Left forelimb (tissue), 1 donor: ENCODE results near the gene RPS6KA2.
"Not testable (repeated sequence)": the region's sequence is repeated elsewhere in the genome, so short reads cannot be mapped to it uniquely, and the experiment has no call there.

Source experiments
- DNase-seq: peaks from one replicate; pipeline ENCODE4 v3.0.0-alpha.2; 2018; ENCODE audit warnings: low spot score

RPS6KA2 gene

DNA sequence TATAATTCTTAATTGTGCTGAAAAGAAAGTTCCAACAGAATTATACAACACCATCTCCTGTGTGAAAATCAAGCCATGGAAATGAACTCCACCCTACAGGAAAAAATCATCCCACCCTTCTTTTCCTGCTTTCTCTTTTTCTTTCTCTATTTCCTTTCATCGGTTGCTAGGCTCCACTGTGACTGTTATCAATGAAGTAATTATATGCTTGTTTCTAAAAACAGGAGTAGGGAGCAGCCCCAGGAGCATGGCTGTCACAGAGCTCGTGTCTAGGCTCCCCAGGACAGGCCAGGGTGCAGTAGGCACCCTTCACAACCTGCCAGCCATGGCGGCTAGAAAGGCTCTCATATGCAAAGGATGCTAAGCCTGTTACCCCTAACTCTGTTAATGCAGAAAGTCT, 257.3 kb downstream of the RPS6KA2 start:
- no peak for DNase-seq

DNA sequence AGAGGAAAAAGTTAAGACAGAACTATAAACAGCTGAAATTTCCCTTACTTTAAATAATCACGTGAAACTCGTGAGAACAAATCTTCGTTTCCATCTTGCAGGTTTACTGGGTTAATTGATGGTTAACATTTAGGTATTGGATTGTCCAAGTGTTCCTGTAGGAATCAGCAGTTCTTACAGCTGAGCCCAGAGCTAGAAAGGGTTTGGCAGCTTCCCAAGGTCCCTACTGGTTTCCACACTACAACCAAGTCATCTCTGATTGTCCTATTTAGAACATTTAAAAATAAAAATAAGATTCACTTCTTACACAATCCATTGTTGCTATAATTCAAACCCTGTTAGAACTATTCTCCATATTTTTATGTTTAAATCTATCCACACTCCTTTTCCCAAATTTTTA, 260.1 kb downstream of the RPS6KA2 start:
- DNase-seq: no peak

DNA sequence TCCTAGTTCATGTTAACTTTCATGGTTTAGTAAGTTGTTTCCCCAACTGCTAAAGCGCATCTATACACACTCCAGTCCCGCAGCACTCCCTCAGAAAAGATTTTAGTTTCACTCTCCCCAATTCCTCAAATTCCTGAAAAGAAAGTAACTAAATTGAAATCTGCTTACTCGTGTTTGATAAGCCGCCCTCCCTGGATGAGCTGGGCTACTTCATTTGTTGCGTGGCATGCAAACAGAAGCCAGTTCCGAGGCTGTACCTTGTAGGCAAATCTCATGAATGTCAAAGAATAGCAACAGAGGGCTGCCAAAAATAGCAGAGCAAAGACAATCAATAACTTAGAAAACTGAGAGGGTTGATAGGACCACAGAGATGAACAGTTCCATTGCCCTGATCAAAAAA, 261.2 kb downstream of the RPS6KA2 start:
- no peak for DNase-seq

GRCh38 chr6:166365221-166365620, 261.8 kb downstream of the RPS6KA2 start:
- no peak for DNase-seq

DNA sequence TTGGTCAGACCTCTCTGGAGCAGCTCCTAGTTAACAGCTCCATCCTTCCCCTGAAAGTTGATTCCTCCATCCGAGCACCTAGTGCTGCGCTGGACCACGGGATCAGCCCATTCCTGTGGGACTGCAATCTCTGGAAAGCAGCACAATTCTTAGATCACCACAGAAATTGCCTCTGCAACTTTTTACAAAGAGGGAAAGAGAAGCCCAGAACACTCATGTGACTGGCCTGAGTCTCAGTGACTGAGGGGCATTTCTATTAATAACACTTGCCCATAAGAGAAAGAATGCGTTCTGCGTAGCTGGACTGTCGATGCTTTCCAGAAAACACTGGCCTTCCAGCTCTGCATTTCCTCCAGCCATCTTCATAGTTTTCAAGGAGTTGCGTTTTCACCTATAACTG, 262.6 kb downstream of the RPS6KA2 start:
- DNase-seq: no peak

DNA sequence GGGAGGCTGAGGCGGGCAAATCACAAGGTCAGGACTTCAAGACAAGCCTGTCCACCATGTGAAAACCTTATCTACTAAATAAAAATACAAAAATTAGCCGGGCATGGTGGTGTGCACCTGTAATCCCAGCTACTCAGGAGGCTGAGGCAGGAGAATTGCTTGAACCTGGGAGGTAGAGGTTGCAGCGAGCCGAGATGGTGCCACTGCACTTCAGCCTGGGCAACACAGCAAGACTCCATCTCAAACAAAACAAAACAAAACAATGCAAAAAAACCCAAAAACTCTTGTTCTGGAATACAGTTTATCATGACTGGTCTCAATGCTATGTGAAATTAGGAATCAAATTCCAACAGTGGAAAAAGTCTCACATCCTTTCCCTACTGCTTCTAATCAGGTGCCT, 264.6 kb downstream of the RPS6KA2 start:
- DNase-seq: not testable (repeated sequence)

DNA sequence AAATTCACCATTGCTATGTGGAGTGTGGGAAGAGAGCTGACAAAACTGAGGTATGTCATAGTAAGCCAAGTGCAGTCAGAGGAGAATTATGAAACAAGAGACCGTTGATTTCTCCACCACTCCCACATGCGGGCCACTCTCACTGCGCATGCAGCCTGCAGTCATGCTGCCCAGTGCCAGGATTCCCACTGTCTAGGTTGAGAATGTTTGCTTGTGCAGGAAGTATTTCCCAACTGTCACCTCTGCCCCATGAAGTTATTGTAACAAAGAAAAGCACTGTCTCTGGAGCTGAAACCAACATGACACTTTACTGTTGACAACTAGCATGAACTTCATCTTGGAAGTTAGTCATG, 266.0 kb downstream of the RPS6KA2 start:
- no peak for DNase-seq

- DNase-seq: no peak
Observed at GRCh38 chr6:166360243-166361076, 266.6 kb downstream of the RPS6KA2 start.
